Muscle layer of duodenum (tissue), 2 donors: ENCODE data around the gene VPS26C.
"Not testable (repeated sequence)": the region's sequence is repeated elsewhere in the genome, so short reads cannot be mapped to it uniquely, and the experiment has no call there.

Experiments used
- H3K27ac ChIP-seq: one replicate; pipeline ENCODE4 v1.7.0; 2013; ENCODE audit warnings: mild to moderate bottlenecking, low read length
- H3K27me3 ChIP-seq: one replicate; pipeline ENCODE4 v1.7.0; 2013; ENCODE audit warnings: low read depth, mild to moderate bottlenecking, control low read depth, low read length
- H3K36me3 ChIP-seq, 2 donors: one replicate each; pipeline ENCODE4 v1.7.0; 2013; ENCODE audit warnings: low read length in 2 of 2, control low read depth in 1 of 2, mild to moderate bottlenecking in 1 of 2; ENCODE audit not compliant: insufficient read depth in 2 of 2, control insufficient read depth in 1 of 2
- H3K4me1 ChIP-seq, 2 donors: one replicate each; pipeline ENCODE4 v1.7.0; 2013; ENCODE audit warnings: low read length in 2 of 2, mild to moderate bottlenecking in 2 of 2, control low read depth in 1 of 2, moderate library complexity in 1 of 2; ENCODE audit not compliant: insufficient read depth in 2 of 2, control insufficient read depth in 1 of 2
- H3K4me3 ChIP-seq, 2 donors: one replicate each; pipeline ENCODE4 v1.7.0; 2013; ENCODE audit warnings: low read length in 2 of 2, low read depth in 1 of 2, mild to moderate bottlenecking in 1 of 2
- H3K9me3 ChIP-seq, 2 donors: one replicate each; pipeline ENCODE4 v1.7.0; 2013; ENCODE audit warnings: low read length in 2 of 2, control low read depth in 1 of 2, mild to moderate bottlenecking in 1 of 2; ENCODE audit not compliant: control insufficient read depth in 1 of 2
- donor health status: healthy.

Gene VPS26C

GRCh38 chr21:37267269-37268185 lies at the start of gene VPS26C:
Gene VPS26C (minus strand): TSS chr21:37267334. CDS start chr21:37267294, 40 bp downstream.
- Histone ChIP-seq H3K4me3 (peak within 1 kb of the TSS; percentile 77 to 79), H3K27ac (peak within 1 kb of the TSS; percentile 94), H3K4me1 (peaks cover 0 to 13% of the 10 kb centered on the region in 2 donors), H3K36me3 (peaks cover 0 to 3% of the 10 kb centered on the region in 2 donors), H3K27me3 (no peaks in the 10 kb centered on the region), H3K9me3 (no peaks in the 10 kb centered on the region)

DNA sequence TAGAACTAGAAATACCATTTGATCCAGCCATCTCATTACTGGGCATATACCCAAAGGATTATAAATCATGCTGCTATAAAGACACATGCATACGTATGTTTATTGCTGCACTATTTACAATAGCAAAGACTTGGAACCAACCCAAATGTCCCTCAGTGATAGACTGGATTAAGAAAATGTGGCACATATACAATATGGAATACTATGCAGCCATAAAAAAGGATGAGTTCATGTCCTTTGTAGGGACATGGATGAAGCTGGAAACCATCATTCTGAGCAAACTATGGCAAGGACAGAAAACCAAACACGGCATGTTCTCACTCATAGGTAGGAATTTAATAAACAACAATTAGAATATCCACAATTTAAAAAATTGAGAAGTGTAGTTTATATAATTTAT lies 48.9 kb upstream of the VPS26C start:
- not testable (repeated sequence) for H3K36me3 ChIP-seq

GRCh38 chr21:37300114-37300751 lies 33.1 kb upstream of the VPS26C start:
- H3K9me3 ChIP-seq, result no peaks in the 10 kb centered on the region

More for the DNA sequence above, 48.9 kb upstream of the VPS26C start:
- H3K27ac ChIP-seq, H3K4me3 ChIP-seq, H3K27me3 ChIP-seq, H3K4me1 ChIP-seq: not testable (repeated sequence)
- peaks cover 0 to 11% of the 10 kb centered on the region in 2 donors for H3K9me3 ChIP-seq

DNA sequence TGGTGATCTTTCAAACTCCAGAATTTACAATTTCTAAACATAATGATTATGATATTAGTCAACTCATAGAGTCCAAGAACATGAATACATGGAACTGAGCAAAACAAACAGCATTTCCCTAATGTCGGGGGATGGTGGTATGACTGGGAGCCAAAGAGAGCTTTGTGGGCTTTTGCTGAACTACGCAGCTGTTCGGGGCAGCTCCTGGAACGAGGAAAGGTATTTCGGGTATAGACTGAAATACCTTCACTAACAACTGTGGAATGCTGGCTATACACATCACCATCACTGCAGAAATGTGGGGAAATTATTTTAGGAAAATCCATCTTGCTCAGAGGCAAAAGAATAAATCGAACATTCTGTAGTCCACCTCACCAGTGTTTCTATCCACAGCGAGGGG lies 30.2 kb upstream of the VPS26C start:
- H3K27me3 ChIP-seq, result no peaks in the 10 kb centered on the region
- no peak overlapping the region for H3K4me3 ChIP-seq
- no peaks in the 10 kb centered on the region for H3K9me3 ChIP-seq
- H3K36me3 ChIP-seq, result no peaks in the 10 kb centered on the region
- H3K27ac ChIP-seq, result no peak overlapping the region
- no peaks in the 10 kb centered on the region for H3K4me1 ChIP-seq

More at GRCh38 chr21:37300114-37300751, 33.1 kb upstream of the VPS26C start:
- Histone ChIP-seq H3K27ac (no peak overlapping the region), H3K27me3 (no peaks in the 10 kb centered on the region), H3K4me1 (no peaks in the 10 kb centered on the region), H3K4me3 (no peak overlapping the region), H3K36me3 (no peaks in the 10 kb centered on the region)

GRCh38 chr21:37294679-37295078 lies 27.5 kb upstream of the VPS26C start:
- Histone ChIP-seq H3K27me3 (no peaks in the 10 kb centered on the region), H3K27ac (no peak overlapping the region)

DNA sequence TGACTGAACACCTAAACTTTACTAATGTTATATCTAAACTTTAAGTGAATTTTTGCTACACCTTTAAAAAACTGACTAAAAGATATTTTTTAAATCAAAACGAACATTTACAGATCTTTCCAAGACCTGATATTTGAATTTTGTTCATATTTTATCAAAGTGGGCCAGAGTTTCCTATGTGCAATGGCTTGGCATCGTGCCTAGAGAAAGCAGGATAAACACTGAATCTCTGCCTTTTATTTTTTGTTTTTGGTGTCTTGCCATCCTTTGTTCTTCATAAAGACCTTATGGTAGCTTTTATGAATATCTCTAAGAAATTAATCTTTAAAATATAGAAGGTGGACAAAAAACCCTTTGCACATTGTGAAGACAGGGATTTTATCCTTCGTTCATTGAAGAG lies 25.8 kb upstream of the VPS26C start:
- H3K4me1 ChIP-seq, result no peaks in the 10 kb centered on the region
- no peaks in the 10 kb centered on the region for H3K9me3 ChIP-seq
- H3K4me3 ChIP-seq, result no peak overlapping the region
- no peaks in the 10 kb centered on the region for H3K36me3 ChIP-seq
- H3K27me3 ChIP-seq, result no peaks in the 10 kb centered on the region
- no peak overlapping the region for H3K27ac ChIP-seq

More at GRCh38 chr21:37294679-37295078, 27.5 kb upstream of the VPS26C start:
- Histone ChIP-seq H3K4me3 (no peak overlapping the region), H3K36me3 (no peaks in the 10 kb centered on the region), H3K9me3 (no peaks in the 10 kb centered on the region), H3K4me1 (no peaks in the 10 kb centered on the region)

GRCh38 chr21:37292041-37292440 lies 24.9 kb upstream of the VPS26C start:
- no peak overlapping the region for H3K4me3 ChIP-seq
- no peaks in the 10 kb centered on the region for H3K27me3 ChIP-seq
- H3K4me1 ChIP-seq, result no peaks in the 10 kb centered on the region
- H3K27ac ChIP-seq, result no peak overlapping the region
- no peaks in the 10 kb centered on the region for H3K36me3 ChIP-seq
- H3K9me3 ChIP-seq, result no peaks in the 10 kb centered on the region

GRCh38 chr21:37283191-37283710 lies 16.1 kb upstream of the VPS26C start:
- H3K4me1 ChIP-seq, H3K27ac ChIP-seq, H3K36me3 ChIP-seq, H3K9me3 ChIP-seq, H3K4me3 ChIP-seq, H3K27me3 ChIP-seq: not testable (repeated sequence)

DNA sequence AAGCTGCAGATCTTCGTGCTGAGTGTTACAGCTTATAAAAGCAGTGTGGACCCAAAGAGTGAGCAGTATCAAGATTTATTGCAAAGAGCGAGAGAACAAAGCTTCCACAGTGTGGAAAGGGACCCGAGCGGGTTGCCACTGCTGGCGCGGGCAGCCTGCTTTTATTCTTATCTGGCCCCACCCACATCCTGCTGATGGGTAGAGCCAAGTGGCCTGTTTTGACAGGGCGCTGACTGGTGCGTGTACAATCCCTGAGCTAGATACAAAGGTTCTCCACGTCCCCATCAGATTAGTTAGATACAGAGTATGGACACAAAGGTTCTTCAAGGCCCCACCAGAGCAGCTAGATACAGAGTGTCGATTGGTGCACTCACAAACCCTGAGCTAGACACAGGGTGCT lies 15.5 kb upstream of the VPS26C start:
- not testable (repeated sequence) for H3K4me1 ChIP-seq, H3K4me3 ChIP-seq, H3K27ac ChIP-seq, H3K36me3 ChIP-seq, H3K9me3 ChIP-seq, H3K27me3 ChIP-seq

- Histone ChIP-seq H3K27me3 (no peaks in the 10 kb centered on the region), H3K36me3 (no peaks in the 10 kb centered on the region), H3K4me3 (no peak overlapping the region), H3K9me3 (no peaks in the 10 kb centered on the region), H3K27ac (no peak overlapping the region), H3K4me1 (no peaks in the 10 kb centered on the region)
Measured at GRCh38 chr21:37281993-37282392, 14.9 kb upstream of the VPS26C start.

DNA sequence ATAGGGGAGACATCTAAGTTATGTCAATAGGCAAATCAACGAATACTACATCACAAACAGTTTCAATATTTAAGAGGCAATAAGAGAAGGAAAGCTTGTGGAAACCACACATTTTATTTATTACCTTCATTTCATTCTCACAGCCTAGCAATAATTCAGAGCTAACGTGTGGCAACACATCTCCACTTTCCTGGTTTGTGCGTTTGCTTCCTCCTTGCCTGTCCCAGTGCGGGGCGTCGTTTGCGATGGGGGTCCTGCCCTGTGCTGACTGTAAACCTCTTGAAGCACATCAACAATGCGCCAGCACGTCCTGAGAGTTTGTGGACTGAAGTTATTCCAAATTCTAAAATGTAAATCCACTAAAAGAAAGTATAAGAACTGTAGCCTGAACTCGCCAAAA lies 14.4 kb upstream of the VPS26C start:
- Histone ChIP-seq H3K27ac (no peak overlapping the region), H3K36me3 (no peaks in the 10 kb centered on the region), H3K27me3 (no peaks in the 10 kb centered on the region), H3K4me3 (no peak overlapping the region), H3K4me1 (no peaks in the 10 kb centered on the region), H3K9me3 (no peaks in the 10 kb centered on the region)
